Measurements from ENCODE around the gene RPS6KC1.

DNA sequence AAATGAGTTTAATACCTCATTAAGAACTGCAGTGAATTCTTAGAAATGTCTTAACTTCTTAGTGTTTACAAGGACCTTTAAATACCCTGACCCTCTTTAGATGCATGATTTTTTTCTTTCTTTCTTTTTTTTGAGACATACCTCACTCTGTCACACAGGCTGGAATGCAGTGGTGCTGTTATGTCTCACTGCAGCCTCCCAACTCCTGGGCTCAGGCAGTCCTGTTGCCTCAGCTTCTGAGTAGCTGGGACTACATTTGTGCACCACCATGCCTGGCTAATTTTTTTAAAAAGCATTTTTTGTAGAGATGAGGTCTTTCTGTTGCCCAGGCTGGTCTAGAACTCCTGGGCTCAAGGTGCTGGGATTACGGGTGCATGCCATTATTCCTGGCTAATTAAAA lies 191.8 kb downstream of the RPS6KC1 start:
- TF ChIP-seq, protein P1, sequence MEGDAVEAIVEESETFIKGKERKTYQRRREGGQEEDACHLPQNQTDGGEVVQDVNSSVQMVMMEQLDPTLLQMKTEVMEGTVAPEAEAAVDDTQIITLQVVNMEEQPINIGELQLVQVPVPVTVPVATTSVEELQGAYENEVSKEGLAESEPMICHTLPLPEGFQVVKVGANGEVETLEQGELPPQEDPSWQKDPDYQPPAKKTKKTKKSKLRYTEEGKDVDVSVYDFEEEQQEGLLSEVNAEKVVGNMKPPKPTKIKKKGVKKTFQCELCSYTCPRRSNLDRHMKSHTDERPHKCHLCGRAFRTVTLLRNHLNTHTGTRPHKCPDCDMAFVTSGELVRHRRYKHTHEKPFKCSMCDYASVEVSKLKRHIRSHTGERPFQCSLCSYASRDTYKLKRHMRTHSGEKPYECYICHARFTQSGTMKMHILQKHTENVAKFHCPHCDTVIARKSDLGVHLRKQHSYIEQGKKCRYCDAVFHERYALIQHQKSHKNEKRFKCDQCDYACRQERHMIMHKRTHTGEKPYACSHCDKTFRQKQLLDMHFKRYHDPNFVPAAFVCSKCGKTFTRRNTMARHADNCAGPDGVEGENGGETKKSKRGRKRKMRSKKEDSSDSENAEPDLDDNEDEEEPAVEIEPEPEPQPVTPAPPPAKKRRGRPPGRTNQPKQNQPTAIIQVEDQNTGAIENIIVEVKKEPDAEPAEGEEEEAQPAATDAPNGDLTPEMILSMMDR (optimal IDR thresholded peaks at IDR 0.05 in 1 of 3, IDR thresholded peaks at IDR 0.05 in 1 of 3, conservative IDR thresholded peaks at IDR 0.05 in 1 of 3; ENCODE audit: extremely low read depth in 1 of 3, insufficient read depth in 2 of 3, low read length in 3 of 3) = no peak
- no peak for TF ChIP-seq EZH2 (IDR thresholded peaks at IDR 0.05; ENCODE audit: low read length)

Measured in keratinocyte (primary cell).